HG02870 (cell line): ENCODE results near the gene TNFRSF25.
A peak's percentile ranks its signal among the peaks of the same experiment; 100 is the strongest.

Experiments
- ATAC-seq: cut with Tn5 transposase; IDR thresholded peaks from one replicate; pipeline ENCODE4 v1.9.1; 2021; ENCODE audit warnings: mild to moderate bottlenecking, moderate library complexity; ENCODE audit not compliant: unreplicated experiment

The TNFRSF25 gene

GRCh38 chr1:6419804-6420453 is 46.0 kb downstream of the TNFRSF25 start, which contains the start of gene HES2:
TSS of gene HES2 (minus strand) at chr1:6419919. CDS start at chr1:6419820, 99 bp downstream.
- ATAC-seq = no peak

- ATAC-seq = no peak
These were observed 46.6 kb downstream of the TNFRSF25 start for GRCh38 chr1:6419397-6419803.

- ATAC-seq = no peak
These were observed 47.1 kb downstream of the TNFRSF25 start for GRCh38 chr1:6418668-6419396.

GRCh38 chr1:6417961-6418667 is 47.9 kb downstream of the TNFRSF25 start:
- no peak for ATAC-seq

- no peak for ATAC-seq
These were observed 49.1 kb downstream of the TNFRSF25 start for GRCh38 chr1:6416906-6417305.

GRCh38 chr1:6416295-6416656 is 49.7 kb downstream of the TNFRSF25 start:
- ATAC-seq = no peak

GRCh38 chr1:6414881-6415626 is 50.9 kb downstream of the TNFRSF25 start:
- no peak for ATAC-seq

GRCh38 chr1:6414443-6414844 is 51.5 kb downstream of the TNFRSF25 start:
- peak; percentile 85 for ATAC-seq

GRCh38 chr1:6412896-6413295 is 53.1 kb downstream of the TNFRSF25 start:
- no peak for ATAC-seq
